Brain microvascular endothelial cell (primary cell): ENCODE measurements around the gene GOLGA6A.

ENCODE experiments used
- DNase-seq: peaks from one replicate; pipeline ENCODE4 v3.0.0-alpha.2; 2020
- H3K27ac ChIP-seq: fragments of 250-450 bp; sonication (Bioruptor Pico); 2 replicates; pipeline ENCODE4 v1.5.1; 2020; ENCODE audit warnings: mild to moderate bottlenecking, moderate library complexity
- H3K27me3 ChIP-seq: fragments of 250-450 bp; sonication (Bioruptor Pico); replicated peaks from 2 replicates; pipeline ENCODE4 v1.5.1; 2020; ENCODE audit warnings: mild to moderate bottlenecking
- H3K36me3 ChIP-seq: fragments of 250-450 bp; sonication (Bioruptor Pico); replicated peaks from 2 replicates; pipeline ENCODE4 v1.5.1; 2020; ENCODE audit warnings: mild to moderate bottlenecking
- H3K4me3 ChIP-seq: 2 replicates; pipeline ENCODE4 v1.5.1; 2011; ENCODE audit warnings: low read depth, mild to moderate bottlenecking, control low read depth, low read length, moderate library complexity
- in situ Hi-C: cut with HindIII; loops from 2 replicates; pipeline ENCODE4 v1.10.0; 2017; ENCODE audit warnings: low sequenced_read_pairs, low pct_ligation_motif_present
- TF ChIP-seq, protein P1 (sequence below): IDR thresholded peaks from 2 replicates; pipeline ENCODE4 v1.5.1; 2011; ENCODE audit warnings: low read depth, mild to moderate bottlenecking, moderate library complexity, low read length, control low read depth, inconsistent platforms; ENCODE audit errors: missing control alignments

GOLGA6A gene

GRCh38 chr15:74123658-74124057 is 41.3 kb upstream of the GOLGA6A start:
- DNase-seq: no peak
- no peak overlapping the region for H3K27ac ChIP-seq
- in situ Hi-C loops: loop anchor here (25.0 kb wide), 1 partner anchor 189 kb away; no protein-coding TSS in a partner anchor
- TF ChIP-seq, protein P1, sequence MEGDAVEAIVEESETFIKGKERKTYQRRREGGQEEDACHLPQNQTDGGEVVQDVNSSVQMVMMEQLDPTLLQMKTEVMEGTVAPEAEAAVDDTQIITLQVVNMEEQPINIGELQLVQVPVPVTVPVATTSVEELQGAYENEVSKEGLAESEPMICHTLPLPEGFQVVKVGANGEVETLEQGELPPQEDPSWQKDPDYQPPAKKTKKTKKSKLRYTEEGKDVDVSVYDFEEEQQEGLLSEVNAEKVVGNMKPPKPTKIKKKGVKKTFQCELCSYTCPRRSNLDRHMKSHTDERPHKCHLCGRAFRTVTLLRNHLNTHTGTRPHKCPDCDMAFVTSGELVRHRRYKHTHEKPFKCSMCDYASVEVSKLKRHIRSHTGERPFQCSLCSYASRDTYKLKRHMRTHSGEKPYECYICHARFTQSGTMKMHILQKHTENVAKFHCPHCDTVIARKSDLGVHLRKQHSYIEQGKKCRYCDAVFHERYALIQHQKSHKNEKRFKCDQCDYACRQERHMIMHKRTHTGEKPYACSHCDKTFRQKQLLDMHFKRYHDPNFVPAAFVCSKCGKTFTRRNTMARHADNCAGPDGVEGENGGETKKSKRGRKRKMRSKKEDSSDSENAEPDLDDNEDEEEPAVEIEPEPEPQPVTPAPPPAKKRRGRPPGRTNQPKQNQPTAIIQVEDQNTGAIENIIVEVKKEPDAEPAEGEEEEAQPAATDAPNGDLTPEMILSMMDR: no peak
- no peaks in the 10 kb centered on the region for H3K36me3 ChIP-seq
- peaks cover 37% of the 10 kb centered on the region for H3K27me3 ChIP-seq
- H3K4me3 ChIP-seq: no peak overlapping the region

DNA sequence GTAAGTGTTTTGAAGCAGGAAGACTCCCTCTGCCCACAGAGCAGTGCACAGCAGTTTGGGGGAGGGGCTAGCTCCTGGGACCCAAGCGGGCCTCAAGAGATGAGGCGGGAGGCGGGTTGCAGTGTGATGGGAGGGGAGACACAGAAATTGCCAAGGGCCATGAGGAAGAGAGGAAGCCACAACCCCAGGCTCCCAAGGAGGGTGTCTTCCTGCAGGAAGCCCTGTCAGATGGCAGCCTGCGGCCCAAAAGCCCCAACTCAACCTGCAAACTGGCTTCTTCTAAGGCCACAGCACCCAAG is 40.7 kb upstream of the GOLGA6A start:
- in situ Hi-C loops: loop anchor here (25.0 kb wide), 1 partner anchor 189 kb away; no protein-coding TSS in a partner anchor
- no peak for DNase-seq
- Histone ChIP-seq H3K4me3 (no peak overlapping the region), H3K27me3 (peaks cover 31% of the 10 kb centered on the region), H3K27ac (no peak overlapping the region), H3K36me3 (no peaks in the 10 kb centered on the region)
- TF ChIP-seq, protein P1: peak; percentile 9

- Histone ChIP-seq H3K36me3 (no peaks in the 10 kb centered on the region), H3K27me3 (peaks cover 29% of the 10 kb centered on the region), H3K27ac (no peak overlapping the region), H3K4me3 (no peak overlapping the region)
- no peak for DNase-seq
- in situ Hi-C loops: loop anchor here (25.0 kb wide), 1 partner anchor 190 kb away; no protein-coding TSS in a partner anchor
- TF ChIP-seq, protein P1: no peak
These were observed 40.2 kb upstream of the GOLGA6A start for GRCh38 chr15:74122403-74123130.

DNA sequence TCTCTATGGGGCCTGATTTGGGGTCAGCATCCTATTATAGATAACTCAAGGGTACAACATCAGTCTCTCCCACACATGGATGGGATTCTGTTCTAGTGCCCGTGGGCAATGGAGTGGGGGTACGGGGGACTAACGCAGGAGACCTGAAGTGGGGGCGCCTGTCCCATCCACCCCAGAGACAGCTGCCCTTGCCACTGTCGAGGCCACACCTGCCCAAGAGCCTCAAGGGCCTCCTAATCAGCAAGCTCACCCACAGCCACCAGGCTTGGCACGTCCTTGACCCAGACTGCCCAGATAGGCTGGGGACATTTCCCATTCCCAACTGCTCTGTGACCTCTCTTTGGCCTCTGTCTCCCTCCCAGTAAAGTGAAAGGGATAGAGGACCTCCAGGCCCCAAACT is 39.5 kb upstream of the GOLGA6A start:
- Histone ChIP-seq H3K4me3 (no peak overlapping the region), H3K27me3 (peaks cover 29% of the 10 kb centered on the region), H3K27ac (no peak overlapping the region), H3K36me3 (no peaks in the 10 kb centered on the region)
- no peak for DNase-seq
- in situ Hi-C loops: loop anchor here (25.0 kb wide), 1 partner anchor 190 kb away; no protein-coding TSS in a partner anchor
- TF ChIP-seq, protein P1: no peak

- Histone ChIP-seq H3K27ac (no peak overlapping the region), H3K36me3 (no peaks in the 10 kb centered on the region), H3K4me3 (no peak overlapping the region), H3K27me3 (peaks cover 29% of the 10 kb centered on the region)
- TF ChIP-seq, protein P1: no peak
- in situ Hi-C loops: loop anchor here (25.0 kb wide), 1 partner anchor 191 kb away; no protein-coding TSS in a partner anchor
- no peak for DNase-seq
These were observed 38.7 kb upstream of the GOLGA6A start for GRCh38 chr15:74121039-74121438.
